PC-3 (cell line): ENCODE results near the gene QPCTL. TPM values are rescaled to one million over a fixed set of nuclear protein-coding genes. Genes with fewer than 3 reads are reported as not detected.
"Not testable (repeated sequence)": the region's sequence is repeated elsewhere in the genome, so short reads cannot be mapped to it uniquely, and the experiment has no call there.

Experiments used
- ATAC-seq: fragments of 200-7000 bp; cut with Tn5 transposase; 2 replicates; pipeline ENCODE4 v1.9.1; 2020; ENCODE audit warnings: mild to moderate bottlenecking, moderate library complexity
- BruUV-seq: library from RNA; stranded (reverse); fragments of 400-500 nt; replicated peaks from 2 replicates; lab custom pipeline; 2021; lab: Mats Ljungman, UMichigan
- CTCF ChIA-PET: fragments of 300-600 bp; sonication (Branson Sonifier 250); formaldehyde crosslinking; loops from one replicate; lab custom pipeline; 2022; ENCODE audit warnings: antibody characterized with exemption; lab: Charles Lee
- POLR2A ChIA-PET: fragments of 300-600 bp; sonication (Branson Sonifier 250); formaldehyde crosslinking; loops from one replicate; lab custom pipeline; 2022; ENCODE audit warnings: antibody characterized with exemption; ENCODE audit not compliant: unreplicated experiment; lab: Charles Lee
- DNase-seq: peaks from one replicate; pipeline ENCODE4 v3.0.0-alpha.2; 2015
- H2AFZ ChIP-seq: fragments of 300-600 bp; sonication (generic); 2 replicates; pipeline ENCODE4 v1.6.0; 2016; ENCODE audit warnings: antibody characterized with exemption, low read length
- H3F3A ChIP-seq: fragments of 300-600 bp; sonication (generic); one replicate; pipeline ENCODE4 v1.6.0; 2017; ENCODE audit warnings: antibody characterized with exemption, low read length, control low read depth, mild to moderate bottlenecking; ENCODE audit not compliant: unreplicated experiment
- H3K27ac ChIP-seq: fragments of 300-600 bp; sonication (generic); 2 replicates; pipeline ENCODE4 v1.5.1; 2016; ENCODE audit warnings: mild to moderate bottlenecking, low read length
- H3K27me3 ChIP-seq: fragments of 300-600 bp; sonication (generic); 2 replicates; pipeline ENCODE4 v1.6.1; 2016; ENCODE audit warnings: low read length, mixed read lengths
- H3K36me3 ChIP-seq: fragments of 300-600 bp; sonication (generic); 2 replicates; pipeline ENCODE4 v1.6.1; 2016; ENCODE audit warnings: low read depth, mixed run types, low read length, mixed read lengths
- H3K4me1 ChIP-seq: fragments of 300-600 bp; sonication (generic); 2 replicates; pipeline ENCODE4 v1.5.1; 2016; ENCODE audit warnings: low read length; ENCODE audit not compliant: insufficient read depth
- H3K4me2 ChIP-seq: fragments of 300-600 bp; sonication (generic); 2 replicates; pipeline ENCODE4 v1.6.0; 2016; ENCODE audit warnings: low read length
- H3K4me3 ChIP-seq: fragments of 300-600 bp; sonication (generic); 2 replicates; pipeline ENCODE4 v1.5.1; 2016; ENCODE audit warnings: mild to moderate bottlenecking, low read length, mixed read lengths
- H3K79me2 ChIP-seq: fragments of 300-600 bp; sonication (generic); 2 replicates; pipeline ENCODE4 v1.6.1; 2017; ENCODE audit warnings: low read length, mixed read lengths
- H3K9ac ChIP-seq: fragments of 300-600 bp; sonication (generic); 2 replicates; pipeline ENCODE4 v1.6.0; 2016; ENCODE audit warnings: mild to moderate bottlenecking, low read length
- H3K9me2 ChIP-seq: fragments of 300-600 bp; sonication (generic); replicated peaks from 2 replicates; pipeline ENCODE4 v1.6.1; 2016; ENCODE audit warnings: mixed run types, low read length, mixed read lengths
- H3K9me3 ChIP-seq: fragments of 300-600 bp; sonication (generic); 2 replicates; pipeline ENCODE4 v1.6.1; 2016; ENCODE audit warnings: low read length, mixed read lengths
- H4K20me1 ChIP-seq: fragments of 300-600 bp; sonication (generic); 2 replicates; pipeline ENCODE4 v1.6.1; 2016; ENCODE audit warnings: low read length, mixed read lengths
- EZH2 ChIP-seq: fragments of 300-600 bp; sonication (generic); IDR thresholded peaks from one replicate; pipeline ENCODE4 v1.6.1; 2017; ENCODE audit warnings: antibody characterized with exemption, mild to moderate bottlenecking, low read length; ENCODE audit not compliant: unreplicated experiment
- EZH2phosphoT487 ChIP-seq: fragments of 300-600 bp; sonication (generic); IDR thresholded peaks from 2 replicates; pipeline ENCODE4 v1.6.1; 2018; ENCODE audit warnings: mild to moderate bottlenecking, antibody characterized with exemption, low read length, borderline replicate concordance
- intact Hi-C: fragments of 100-400 bp; cut with micrococcal nuclease; formaldehyde crosslinking; loops from 2 replicates; pipeline ENCODE4 v1.9.0; 2023
- total RNA-seq: library from RNA; depleted of rRNA; stranded (reverse); fragments of >200 nt; gene quantifications from 2 replicates; pipeline ENCODE4 v1.2.3, GENCODE V29; 2014
- TF ChIP-seq, protein P1 (sequence below): fragments of 300-600 bp; sonication (generic); conservative IDR thresholded peaks from 2 replicates; pipeline ENCODE4 v1.5.1; 2017; ENCODE audit warnings: antibody characterized with exemption, low read depth, mild to moderate bottlenecking, low read length

QPCTL gene
- total RNA-seq, 1 experiment from 2014 or later: 9.8 TPM

GRCh38 chr19:45682117-45682516, 10.3 kb upstream of the QPCTL start:
- peak overlapping the region; percentile 59; the same call in 1 of the 2 replicates for H3K9ac ChIP-seq
- POLR2A ChIA-PET: no interaction called here
- no peaks in the 10 kb centered on the region for H3K79me2 ChIP-seq
- H2AFZ ChIP-seq: peak overlapping the region; percentile 84
- DNase-seq (no peak), ATAC-seq (no peak)
- BruUV-seq: no TSS peak
- H3K27ac ChIP-seq: 0 out of 2 replicates have a peak overlapping the region, but pooled peaks have one; percentile 30
- no peaks in the 10 kb centered on the region for H3K9me2 ChIP-seq
- peaks cover 7% of the 10 kb centered on the region; the same call in 1 of the 2 replicates for H3K4me1 ChIP-seq
- no peaks in the 10 kb centered on the region for H4K20me1 ChIP-seq
- TF ChIP-seq EZH2 (no peak), EZH2phosphoT487 (no peak)
- TF ChIP-seq, protein P1, sequence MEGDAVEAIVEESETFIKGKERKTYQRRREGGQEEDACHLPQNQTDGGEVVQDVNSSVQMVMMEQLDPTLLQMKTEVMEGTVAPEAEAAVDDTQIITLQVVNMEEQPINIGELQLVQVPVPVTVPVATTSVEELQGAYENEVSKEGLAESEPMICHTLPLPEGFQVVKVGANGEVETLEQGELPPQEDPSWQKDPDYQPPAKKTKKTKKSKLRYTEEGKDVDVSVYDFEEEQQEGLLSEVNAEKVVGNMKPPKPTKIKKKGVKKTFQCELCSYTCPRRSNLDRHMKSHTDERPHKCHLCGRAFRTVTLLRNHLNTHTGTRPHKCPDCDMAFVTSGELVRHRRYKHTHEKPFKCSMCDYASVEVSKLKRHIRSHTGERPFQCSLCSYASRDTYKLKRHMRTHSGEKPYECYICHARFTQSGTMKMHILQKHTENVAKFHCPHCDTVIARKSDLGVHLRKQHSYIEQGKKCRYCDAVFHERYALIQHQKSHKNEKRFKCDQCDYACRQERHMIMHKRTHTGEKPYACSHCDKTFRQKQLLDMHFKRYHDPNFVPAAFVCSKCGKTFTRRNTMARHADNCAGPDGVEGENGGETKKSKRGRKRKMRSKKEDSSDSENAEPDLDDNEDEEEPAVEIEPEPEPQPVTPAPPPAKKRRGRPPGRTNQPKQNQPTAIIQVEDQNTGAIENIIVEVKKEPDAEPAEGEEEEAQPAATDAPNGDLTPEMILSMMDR: no peak
- H3K4me3 ChIP-seq: peak overlapping the region; percentile 66; the same call in 1 of the 2 replicates
- no peaks in the 10 kb centered on the region for H3K27me3 ChIP-seq
- intact Hi-C loops: no loop called here
- H3F3A ChIP-seq: no peaks in the 10 kb centered on the region
- no peaks in the 10 kb centered on the region for H3K9me3 ChIP-seq
- H3K36me3 ChIP-seq: peaks cover 6% of the 10 kb centered on the region
- CTCF ChIA-PET: no interaction called here
- peak overlapping the region; percentile 87 for H3K4me2 ChIP-seq

DNA sequence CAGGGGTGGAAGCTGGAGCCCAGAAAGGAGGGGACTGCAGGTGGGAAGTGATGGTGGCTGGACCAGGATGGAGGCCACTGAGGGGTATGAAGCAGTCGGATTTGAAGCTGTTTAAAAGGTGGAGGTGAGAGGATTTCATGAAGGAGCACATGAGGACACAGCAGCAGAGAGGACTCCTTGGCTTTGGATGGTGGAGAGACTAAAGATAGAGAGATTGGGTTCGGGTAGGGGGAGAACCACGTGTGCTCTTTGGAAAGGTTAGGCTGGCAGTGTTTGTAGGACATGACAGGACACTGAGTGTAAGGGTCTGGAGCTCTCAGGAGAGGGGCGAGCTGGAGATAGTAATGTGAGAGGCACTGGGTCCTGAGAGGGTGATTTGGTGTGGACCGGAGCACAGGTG, 9.6 kb upstream of the QPCTL start:
- H3K4me1 ChIP-seq: peaks cover 3% of the 10 kb centered on the region; the same call in 1 of the 2 replicates
- BruUV-seq: no TSS peak
- H3K4me2 ChIP-seq: no peak overlapping the region
- intact Hi-C loops: no loop called here
- DNase-seq (no peak), ATAC-seq (no peak)
- H3K36me3 ChIP-seq: peaks cover 10% of the 10 kb centered on the region
- CTCF ChIA-PET: no interaction called here
- TF ChIP-seq, protein P1: no peak
- TF ChIP-seq EZH2 (no peak), EZH2phosphoT487 (no peak)
- no peaks in the 10 kb centered on the region for H3K79me2 ChIP-seq
- no peak overlapping the region for H3K9ac ChIP-seq
- H3K9me2 ChIP-seq: no peaks in the 10 kb centered on the region
- H4K20me1 ChIP-seq: no peaks in the 10 kb centered on the region
- POLR2A ChIA-PET: no interaction called here
- no peaks in the 10 kb centered on the region for H3K9me3 ChIP-seq
- H3K4me3 ChIP-seq: no peak overlapping the region
- H3K27me3 ChIP-seq: no peaks in the 10 kb centered on the region
- H3K27ac ChIP-seq: no peak overlapping the region
- H3F3A ChIP-seq: no peaks in the 10 kb centered on the region
- no peak overlapping the region for H2AFZ ChIP-seq

DNA sequence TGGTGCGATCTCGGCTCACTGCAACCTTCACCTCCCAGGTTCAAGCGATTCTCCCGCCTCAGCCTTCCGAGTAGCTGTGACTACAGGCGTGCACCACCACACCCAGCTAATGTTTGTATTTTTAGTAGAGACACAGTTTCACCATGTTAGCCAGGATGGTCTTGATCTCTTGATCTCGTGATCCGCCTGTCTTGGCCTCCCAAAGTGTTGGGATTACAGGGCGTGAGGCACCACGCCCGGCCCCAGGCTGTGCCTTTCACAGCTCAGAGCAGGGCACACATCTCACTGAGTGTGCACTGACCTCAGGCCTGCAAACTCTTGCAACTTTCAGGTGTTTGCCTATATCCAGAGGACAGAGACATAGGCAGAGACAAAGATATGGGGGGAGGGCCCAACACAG, 7.4 kb upstream of the QPCTL start:
- DNase-seq, H3K4me1 ChIP-seq, H3K4me2 ChIP-seq, H3K27me3 ChIP-seq, H3F3A ChIP-seq, H3K79me2 ChIP-seq, BruUV-seq, H3K9me3 ChIP-seq, ATAC-seq, intact Hi-C loops, CTCF ChIA-PET, H2AFZ ChIP-seq, H3K9ac ChIP-seq, H4K20me1 ChIP-seq, H3K27ac ChIP-seq, POLR2A ChIA-PET, H3K9me2 ChIP-seq, H3K4me3 ChIP-seq: not testable (repeated sequence)
- peaks cover 16% of the 10 kb centered on the region for H3K36me3 ChIP-seq
